ENCODE data around the gene KLLN. TPM values are rescaled to one million over a fixed set of nuclear protein-coding genes. Genes with fewer than 3 reads are reported as not detected.
"Not testable (repeated sequence)": the region's sequence is repeated elsewhere in the genome, so short reads cannot be mapped to it uniquely, and the experiment has no call there.

KLLN gene
- total RNA-seq, 1 donor from 2014 or later: 0.71 TPM

GRCh38 chr10:87887146-87887545 is 23.8 kb upstream of the KLLN start:
- intact Hi-C loops (cut with DNase I): no loop called here
- Histone ChIP-seq H3K9me3 (no peaks in the 10 kb centered on the region), H3K36me3 (peaks cover 19% of the 10 kb centered on the region), H3K27ac (no peak overlapping the region), H3K4me3 (no peak overlapping the region), H3K4me1 (peaks cover 9% of the 10 kb centered on the region), H3K27me3 (ENCODE audit: low read depth) (no peaks in the 10 kb centered on the region)
- DNase-seq (no peak), ATAC-seq (no peak)
- TF ChIP-seq, protein P1, sequence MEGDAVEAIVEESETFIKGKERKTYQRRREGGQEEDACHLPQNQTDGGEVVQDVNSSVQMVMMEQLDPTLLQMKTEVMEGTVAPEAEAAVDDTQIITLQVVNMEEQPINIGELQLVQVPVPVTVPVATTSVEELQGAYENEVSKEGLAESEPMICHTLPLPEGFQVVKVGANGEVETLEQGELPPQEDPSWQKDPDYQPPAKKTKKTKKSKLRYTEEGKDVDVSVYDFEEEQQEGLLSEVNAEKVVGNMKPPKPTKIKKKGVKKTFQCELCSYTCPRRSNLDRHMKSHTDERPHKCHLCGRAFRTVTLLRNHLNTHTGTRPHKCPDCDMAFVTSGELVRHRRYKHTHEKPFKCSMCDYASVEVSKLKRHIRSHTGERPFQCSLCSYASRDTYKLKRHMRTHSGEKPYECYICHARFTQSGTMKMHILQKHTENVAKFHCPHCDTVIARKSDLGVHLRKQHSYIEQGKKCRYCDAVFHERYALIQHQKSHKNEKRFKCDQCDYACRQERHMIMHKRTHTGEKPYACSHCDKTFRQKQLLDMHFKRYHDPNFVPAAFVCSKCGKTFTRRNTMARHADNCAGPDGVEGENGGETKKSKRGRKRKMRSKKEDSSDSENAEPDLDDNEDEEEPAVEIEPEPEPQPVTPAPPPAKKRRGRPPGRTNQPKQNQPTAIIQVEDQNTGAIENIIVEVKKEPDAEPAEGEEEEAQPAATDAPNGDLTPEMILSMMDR (IDR thresholded peaks at IDR 0.05): no peak

DNA sequence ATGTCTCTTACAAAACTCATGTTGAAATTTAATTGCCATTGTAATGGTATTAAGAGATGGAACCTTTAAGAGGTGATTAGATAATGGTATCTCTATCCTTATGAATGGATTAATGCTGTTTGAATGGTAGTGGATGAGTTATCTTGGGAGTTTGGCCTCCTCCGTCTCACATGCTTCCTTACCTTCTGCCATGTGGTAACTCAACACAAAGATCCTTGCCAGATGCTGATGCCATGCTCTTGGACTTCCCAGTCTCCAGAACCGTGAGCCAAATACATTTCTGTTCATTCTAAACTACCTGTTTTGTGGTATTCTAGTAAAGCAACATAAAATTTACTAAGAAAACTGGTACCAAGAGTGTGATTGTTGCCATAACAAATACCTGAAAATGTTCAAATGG is 23.3 kb upstream of the KLLN start:
- no peak overlapping the region for H3K4me3 ChIP-seq
- TF ChIP-seq, protein P1 (IDR thresholded peaks at IDR 0.05): no peak
- ATAC-seq (no peak), DNase-seq (no peak)
- H3K27ac ChIP-seq: no peak overlapping the region
- H3K36me3 ChIP-seq: peaks cover 19% of the 10 kb centered on the region
- no peaks in the 10 kb centered on the region for H3K9me3 ChIP-seq
- H3K27me3 ChIP-seq (ENCODE audit: low read depth): no peaks in the 10 kb centered on the region
- peaks cover 11% of the 10 kb centered on the region for H3K4me1 ChIP-seq
- intact Hi-C loops (cut with DNase I): no loop called here

- ATAC-seq (no peak), DNase-seq (no peak)
- peaks cover 11% of the 10 kb centered on the region for H3K4me1 ChIP-seq
- H3K9me3 ChIP-seq: no peaks in the 10 kb centered on the region
- peaks cover 27% of the 10 kb centered on the region for H3K36me3 ChIP-seq
- TF ChIP-seq, protein P1 (IDR thresholded peaks at IDR 0.05): no peak
- no peak overlapping the region for H3K27ac ChIP-seq
- H3K27me3 ChIP-seq (ENCODE audit: low read depth): no peaks in the 10 kb centered on the region
- intact Hi-C loops (cut with DNase I): no loop called here
- H3K4me3 ChIP-seq: no peak overlapping the region
Measured at GRCh38 chr10:87882555-87883294, 19.4 kb upstream of the KLLN start.

GRCh38 chr10:87881373-87882059 is 18.2 kb upstream of the KLLN start:
- DNase-seq; H3K4me3 ChIP-seq; H3K9me3 ChIP-seq; H3K27ac ChIP-seq; intact Hi-C loops (cut with DNase I); ATAC-seq; H3K27me3 ChIP-seq (ENCODE audit: low read depth): not testable (repeated sequence)
- Histone ChIP-seq H3K4me1 (peaks cover 16% of the 10 kb centered on the region), H3K36me3 (peaks cover 16% of the 10 kb centered on the region)

GRCh38 chr10:87880336-87880735 is 17.0 kb upstream of the KLLN start:
- Histone ChIP-seq H3K4me1 (peaks cover 28% of the 10 kb centered on the region), H3K36me3 (peaks cover 8% of the 10 kb centered on the region), H3K9me3 (no peaks in the 10 kb centered on the region), H3K4me3 (no peak overlapping the region), H3K27ac (no peak overlapping the region), H3K27me3 (ENCODE audit: low read depth) (no peaks in the 10 kb centered on the region)
- TF ChIP-seq, protein P1 (IDR thresholded peaks at IDR 0.05): no peak
- intact Hi-C loops (cut with DNase I): no loop called here
- no peak for ATAC-seq
- DNase-seq: no peak

Measured in lower lobe of right lung (tissue), 2 donors.